ENCODE measurements around the gene KRTAP2-3. TPM values are rescaled to one million over a fixed set of nuclear protein-coding genes. Genes with fewer than 3 reads are reported as not detected.
A peak's percentile ranks its signal among the peaks of the same experiment; 100 is the strongest.
"Not testable (repeated sequence)": the region's sequence is repeated elsewhere in the genome, so short reads cannot be mapped to it uniquely, and the experiment has no call there.

The KRTAP2-3 gene
- polyA plus RNA-seq, 2 of the 4 experiments (the other 2 are of a cell fraction), result not detected

GRCh38 chr17:41048441-41048840 lies 11.5 kb downstream of the KRTAP2-3 start:
- Histone ChIP-seq H3K4me1 (peaks cover 10% of the 10 kb centered on the region; the same call in 1 of the 3 replicates), H3K27ac (no peak overlapping the region), H3K9me3 (peaks cover 4% of the 10 kb centered on the region; the same call in 2 of the 3 replicates), H3K4me2 (peak overlapping the region; percentile 4; the same call in 2 of the 3 replicates), H3K4me3 (no peak overlapping the region)
- ChIA-PET POLR2A (no interaction called here), CTCF (interaction anchor here (1.4 kb wide), 2 partner anchors 10 to 274 kb away, joined by 3 to 10 read pairs; no protein-coding TSS in a partner anchor)
- no peak for FAIRE-seq
- peak; percentile 38 to 39; a peak in 2 of 6 replicates for ATAC-seq
- DNase-seq (ENCODE audit: low read depth in 1 of 2, low spot score in 1 of 2), result no peak
- 49% methylated on average over 7 of the region's 7 CpGs for WGBS (ENCODE audit: missing lambda C conversion rate)
- no peak for TF ChIP-seq MAZ (IDR thresholded peaks at IDR 0.05; ENCODE audit: borderline replicate concordance, low read depth, low read length)
- no peak for TF ChIP-seq JUNB (IDR thresholded peaks at IDR 0.05)
- no peak for TF ChIP-seq HDAC2 (IDR thresholded peaks at IDR 0.05)
- TF ChIP-seq ATOH8 (CRISPR knock-in tag; IDR thresholded peaks at IDR 0.05; ENCODE audit: low read depth), result no peak
- no peak for TF ChIP-seq RFX5 (IDR thresholded peaks at IDR 0.05)
- TF ChIP-seq CHD2 (IDR thresholded peaks at IDR 0.05; ENCODE audit: low read length, partially characterized antibody), result no peak
- no peak for TF ChIP-seq KDM5A (IDR thresholded peaks at IDR 0.05)
- no peak for TF ChIP-seq EHF (CRISPR knock-in tag; IDR thresholded peaks at IDR 0.05)
- TF ChIP-seq BCL3 (IDR thresholded peaks at IDR 0.05), result no peak
- TF ChIP-seq, protein P1, sequence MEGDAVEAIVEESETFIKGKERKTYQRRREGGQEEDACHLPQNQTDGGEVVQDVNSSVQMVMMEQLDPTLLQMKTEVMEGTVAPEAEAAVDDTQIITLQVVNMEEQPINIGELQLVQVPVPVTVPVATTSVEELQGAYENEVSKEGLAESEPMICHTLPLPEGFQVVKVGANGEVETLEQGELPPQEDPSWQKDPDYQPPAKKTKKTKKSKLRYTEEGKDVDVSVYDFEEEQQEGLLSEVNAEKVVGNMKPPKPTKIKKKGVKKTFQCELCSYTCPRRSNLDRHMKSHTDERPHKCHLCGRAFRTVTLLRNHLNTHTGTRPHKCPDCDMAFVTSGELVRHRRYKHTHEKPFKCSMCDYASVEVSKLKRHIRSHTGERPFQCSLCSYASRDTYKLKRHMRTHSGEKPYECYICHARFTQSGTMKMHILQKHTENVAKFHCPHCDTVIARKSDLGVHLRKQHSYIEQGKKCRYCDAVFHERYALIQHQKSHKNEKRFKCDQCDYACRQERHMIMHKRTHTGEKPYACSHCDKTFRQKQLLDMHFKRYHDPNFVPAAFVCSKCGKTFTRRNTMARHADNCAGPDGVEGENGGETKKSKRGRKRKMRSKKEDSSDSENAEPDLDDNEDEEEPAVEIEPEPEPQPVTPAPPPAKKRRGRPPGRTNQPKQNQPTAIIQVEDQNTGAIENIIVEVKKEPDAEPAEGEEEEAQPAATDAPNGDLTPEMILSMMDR (IDR thresholded peaks at IDR 0.05), result no peak
- TF ChIP-seq ZC3H11A (IDR thresholded peaks at IDR 0.05), result no peak
- no peak for TF ChIP-seq E2F6 (IDR thresholded peaks at IDR 0.05; ENCODE audit: borderline replicate concordance, low read depth)
- no peak for TF ChIP-seq JUN (IDR thresholded peaks at IDR 0.05)
- no peak for TF ChIP-seq RNF2 (IDR thresholded peaks at IDR 0.05; ENCODE audit: borderline replicate concordance, low read depth)
- no peak for TF ChIP-seq ELK1 (IDR thresholded peaks at IDR 0.05; ENCODE audit: low read depth, low read length)
- TF ChIP-seq TFCP2L1 (CRISPR knock-in tag; IDR thresholded peaks at IDR 0.05), result no peak
- no peak for TF ChIP-seq REST (IDR thresholded peaks at IDR 0.05)

- 91% methylated on average over 5 of the region's 33 CpGs for WGBS (ENCODE audit: missing lambda C conversion rate)
- POLR2A ChIA-PET; H3K4me3 ChIP-seq; H3K4me1 ChIP-seq; FAIRE-seq; DNase-seq (ENCODE audit: low read depth in 1 of 2, low spot score in 1 of 2); H3K27ac ChIP-seq; H3K4me2 ChIP-seq: not testable (repeated sequence)
- ATAC-seq, result peak in 1 of 2 experiments; percentile 50; a peak in 2 of 6 replicates
- CTCF ChIA-PET, result interaction anchor here (1.4 kb wide), 1 partner anchor 276 kb away, joined by 10 read pairs; no protein-coding TSS in a partner anchor
- H3K9me3 ChIP-seq, result peaks cover 11% of the 10 kb centered on the region; the same call in 2 of the 3 replicates
These were observed 13.0 kb downstream of the KRTAP2-3 start, which contains the start of gene KRTAP2-1 for GRCh38 chr17:41046735-41047465. TSS of gene KRTAP2-1 (minus strand) at chr17:41047316. CDS start at chr17:41047267, 49 bp downstream.
